PFSK-1 (cell line): Measurements from ENCODE around the gene ECEL1.

Experiments
- FOXP2 ChIP-seq: optimal IDR thresholded peaks from 2 replicates; pipeline ENCODE3; 2011; ENCODE audit warnings: borderline replicate concordance, control low read depth, inconsistent platforms; ENCODE audit not compliant: insufficient read depth; ENCODE audit errors: extremely low read length, extremely low read depth
- POLR2AphosphoS5 ChIP-seq: IDR thresholded peaks from 2 replicates; pipeline ENCODE4 v1.6.1; 2012; ENCODE audit warnings: low read depth, mild to moderate bottlenecking, control low read depth, low read length, moderate library complexity
- SIN3A ChIP-seq: IDR thresholded peaks from 2 replicates; pipeline ENCODE4 v1.6.1; 2012; ENCODE audit warnings: mild to moderate bottlenecking, low read length, moderate library complexity, borderline replicate concordance; ENCODE audit not compliant: insufficient read depth
- TAF1 ChIP-seq: IDR thresholded peaks from 2 replicates; pipeline ENCODE4 v1.6.1; 2012; ENCODE audit warnings: low read length, control low read depth, borderline replicate concordance; ENCODE audit not compliant: insufficient read depth
- TF ChIP-seq, protein P1 (sequence below), 2 experiments: IDR thresholded peaks; 2 replicates each; pipeline versions ENCODE4 v1.6.1 to v1.8.0; 2011 to 2012; ENCODE audit warnings: low read depth in 2 of 2, low read length in 2 of 2, control low read depth in 1 of 2, inconsistent platforms in 1 of 2, mild to moderate bottlenecking in 1 of 2, moderate library complexity in 1 of 2; ENCODE audit not compliant: insufficient read depth in 1 of 2

Gene ECEL1

DNA sequence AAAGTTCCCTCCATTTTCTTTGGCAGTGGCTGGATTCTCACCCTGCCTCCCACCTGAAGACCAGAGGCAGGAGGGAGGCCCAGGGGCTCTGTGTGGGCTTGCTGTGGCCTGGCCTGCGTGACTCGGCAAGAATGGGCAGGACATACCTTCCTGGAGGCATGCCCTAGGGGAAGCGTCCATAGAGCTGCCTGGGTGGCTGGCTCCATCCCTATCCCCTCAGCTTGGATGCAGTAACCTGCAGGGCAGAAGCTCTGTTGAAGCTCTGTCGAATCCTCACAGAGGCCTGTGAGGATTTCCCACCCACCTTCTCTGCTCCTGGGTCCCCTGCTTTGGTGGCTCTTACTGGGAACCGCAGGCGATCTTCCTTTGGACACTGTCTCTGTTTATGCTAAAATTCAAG, 31.2 kb upstream of the ECEL1 start:
- TF ChIP-seq, protein P1, sequence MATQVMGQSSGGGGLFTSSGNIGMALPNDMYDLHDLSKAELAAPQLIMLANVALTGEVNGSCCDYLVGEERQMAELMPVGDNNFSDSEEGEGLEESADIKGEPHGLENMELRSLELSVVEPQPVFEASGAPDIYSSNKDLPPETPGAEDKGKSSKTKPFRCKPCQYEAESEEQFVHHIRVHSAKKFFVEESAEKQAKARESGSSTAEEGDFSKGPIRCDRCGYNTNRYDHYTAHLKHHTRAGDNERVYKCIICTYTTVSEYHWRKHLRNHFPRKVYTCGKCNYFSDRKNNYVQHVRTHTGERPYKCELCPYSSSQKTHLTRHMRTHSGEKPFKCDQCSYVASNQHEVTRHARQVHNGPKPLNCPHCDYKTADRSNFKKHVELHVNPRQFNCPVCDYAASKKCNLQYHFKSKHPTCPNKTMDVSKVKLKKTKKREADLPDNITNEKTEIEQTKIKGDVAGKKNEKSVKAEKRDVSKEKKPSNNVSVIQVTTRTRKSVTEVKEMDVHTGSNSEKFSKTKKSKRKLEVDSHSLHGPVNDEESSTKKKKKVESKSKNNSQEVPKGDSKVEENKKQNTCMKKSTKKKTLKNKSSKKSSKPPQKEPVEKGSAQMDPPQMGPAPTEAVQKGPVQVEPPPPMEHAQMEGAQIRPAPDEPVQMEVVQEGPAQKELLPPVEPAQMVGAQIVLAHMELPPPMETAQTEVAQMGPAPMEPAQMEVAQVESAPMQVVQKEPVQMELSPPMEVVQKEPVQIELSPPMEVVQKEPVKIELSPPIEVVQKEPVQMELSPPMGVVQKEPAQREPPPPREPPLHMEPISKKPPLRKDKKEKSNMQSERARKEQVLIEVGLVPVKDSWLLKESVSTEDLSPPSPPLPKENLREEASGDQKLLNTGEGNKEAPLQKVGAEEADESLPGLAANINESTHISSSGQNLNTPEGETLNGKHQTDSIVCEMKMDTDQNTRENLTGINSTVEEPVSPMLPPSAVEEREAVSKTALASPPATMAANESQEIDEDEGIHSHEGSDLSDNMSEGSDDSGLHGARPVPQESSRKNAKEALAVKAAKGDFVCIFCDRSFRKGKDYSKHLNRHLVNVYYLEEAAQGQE (IDR thresholded peaks at IDR 0.05; ENCODE audit: insufficient read depth in 1 of 2, low read depth in 2 of 2, low read length in 2 of 2) = no peak
- no peak for TF ChIP-seq FOXP2
- TF ChIP-seq TAF1 = no peak
- no peak for TF ChIP-seq SIN3A
- no peak for TF ChIP-seq POLR2AphosphoS5

DNA sequence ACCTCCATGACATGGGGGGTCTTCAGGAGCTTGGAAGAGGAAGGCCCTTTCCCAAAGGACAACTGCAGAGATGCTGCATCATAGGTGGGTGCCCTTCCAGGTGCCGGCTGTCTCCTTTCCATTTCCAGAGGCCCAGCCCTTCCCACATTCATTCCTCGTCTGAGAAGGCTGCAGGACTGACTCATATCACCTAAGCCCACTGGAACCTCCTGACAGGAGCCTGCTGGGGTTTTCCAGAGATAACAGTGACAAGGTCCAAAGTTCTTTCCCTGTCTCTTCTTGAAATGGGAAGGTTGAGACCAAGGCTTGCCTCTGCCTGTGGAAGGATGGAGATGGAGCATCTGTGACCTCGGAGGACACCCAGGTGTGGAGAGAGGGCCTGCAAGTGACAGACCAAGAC, 28.9 kb upstream of the ECEL1 start:
- TF ChIP-seq SIN3A (no peak), TAF1 (no peak), POLR2AphosphoS5 (no peak), FOXP2 (no peak)
- TF ChIP-seq, protein P1 (IDR thresholded peaks at IDR 0.05; ENCODE audit: insufficient read depth in 1 of 2, low read depth in 2 of 2, low read length in 2 of 2) = no peak

DNA sequence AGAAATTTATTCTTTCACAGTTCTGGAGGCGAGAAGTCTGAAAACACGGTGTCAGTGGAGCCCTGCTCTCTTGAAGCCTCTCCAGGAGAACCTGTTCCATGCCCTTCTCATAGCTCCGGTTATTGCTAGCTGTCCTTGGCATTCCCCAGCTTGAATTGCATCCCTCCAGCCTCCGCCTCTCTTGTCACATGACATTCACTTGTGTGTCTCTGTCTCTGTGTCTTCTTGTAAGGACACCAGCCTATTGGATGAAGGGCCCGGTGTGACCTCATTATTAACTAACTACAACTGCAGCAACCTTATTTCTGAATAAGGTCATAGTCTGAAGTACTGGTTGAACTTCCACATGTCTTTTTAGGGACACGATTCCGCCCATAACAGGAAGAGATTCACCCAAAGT, 28.0 kb upstream of the ECEL1 start:
- TF ChIP-seq FOXP2 (no peak), SIN3A (no peak), POLR2AphosphoS5 (no peak), TAF1 (no peak)
- TF ChIP-seq, protein P1 (IDR thresholded peaks at IDR 0.05; ENCODE audit: insufficient read depth in 1 of 2, low read depth in 2 of 2, low read length in 2 of 2) = no peak

DNA sequence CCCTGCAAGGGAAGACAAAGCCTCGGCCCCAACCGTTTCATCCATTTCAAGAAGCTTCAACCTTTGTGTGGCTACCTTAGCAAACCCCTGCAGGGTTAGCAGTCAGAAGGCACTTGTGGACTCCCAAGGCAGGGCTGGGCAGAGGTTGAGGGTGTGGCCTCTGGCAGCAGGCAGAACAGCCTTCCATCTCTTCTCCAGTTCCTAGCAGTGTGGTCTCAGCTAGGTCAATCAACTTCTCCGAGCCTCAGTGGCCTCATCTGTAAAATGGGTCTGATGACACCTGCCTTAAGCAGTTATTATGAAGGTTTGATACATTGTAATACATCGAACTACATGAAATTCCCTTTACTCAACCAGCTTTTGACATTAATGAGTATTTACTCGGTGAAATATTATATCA, 25.7 kb upstream of the ECEL1 start:
- TF ChIP-seq, protein P1 (IDR thresholded peaks at IDR 0.05; ENCODE audit: insufficient read depth in 1 of 2, low read depth in 2 of 2, low read length in 2 of 2) = no peak

DNA sequence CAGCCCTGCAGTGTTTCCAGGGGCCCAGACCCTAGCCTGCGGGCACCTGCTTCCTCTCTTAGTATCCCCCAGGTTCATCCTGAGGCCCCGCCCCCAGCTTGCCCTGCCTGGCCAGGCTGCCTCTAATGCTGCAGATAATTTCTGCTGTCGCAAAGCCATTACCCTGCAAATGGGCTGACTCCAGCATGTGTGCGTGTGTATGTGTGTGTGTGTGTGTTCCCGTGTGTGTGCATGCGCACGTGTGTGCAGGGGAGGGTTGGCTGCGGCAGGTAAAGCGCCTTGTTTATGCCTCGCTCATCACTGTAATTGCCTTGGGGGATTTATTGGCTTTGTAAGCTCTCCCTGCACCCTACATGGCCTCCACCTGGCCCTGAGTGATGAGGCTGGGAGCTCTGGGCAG, 25.0 kb upstream of the ECEL1 start:
- TF ChIP-seq FOXP2 (no peak), SIN3A (no peak)
- TF ChIP-seq, protein P1 (IDR thresholded peaks at IDR 0.05; ENCODE audit: insufficient read depth in 1 of 2, low read depth in 2 of 2, low read length in 2 of 2) = no peak
